HG03442 (cell line): ENCODE results near the gene RAB8A.
"Not testable (repeated sequence)": the region's sequence is repeated elsewhere in the genome, so short reads cannot be mapped to it uniquely, and the experiment has no call there.

Experiments used
- ATAC-seq: cut with Tn5 transposase; IDR thresholded peaks from one replicate; pipeline ENCODE4 v1.9.1; 2021; ENCODE audit warnings: mild to moderate bottlenecking, moderate library complexity; ENCODE audit not compliant: unreplicated experiment

Gene RAB8A

GRCh38 chr19:16077984-16078758 lies 33.5 kb upstream of the RAB8A start:
- no peak for ATAC-seq

- peak; percentile 30 for ATAC-seq
Observed at GRCh38 chr19:16078759-16079707, 32.7 kb upstream of the RAB8A start.

- ATAC-seq: no peak
Observed at GRCh38 chr19:16084067-16084685, 27.5 kb upstream of the RAB8A start.

GRCh38 chr19:16085115-16085514 lies 26.6 kb upstream of the RAB8A start:
- ATAC-seq: no peak

GRCh38 chr19:16087404-16087803 lies 24.3 kb upstream of the RAB8A start:
- not testable (repeated sequence) for ATAC-seq

- ATAC-seq: no peak
Observed at GRCh38 chr19:16087940-16088339, 23.7 kb upstream of the RAB8A start.

GRCh38 chr19:16088351-16089009 lies 23.2 kb upstream of the RAB8A start:
- ATAC-seq: no peak

- no peak for ATAC-seq
Observed at GRCh38 chr19:16089010-16089846, 22.5 kb upstream of the RAB8A start.

GRCh38 chr19:16091546-16092475 lies 19.9 kb upstream of the RAB8A start:
- ATAC-seq: no peak

- ATAC-seq: no peak
Observed at GRCh38 chr19:16094360-16095070, 17.2 kb upstream of the RAB8A start.

- ATAC-seq: no peak
Observed at GRCh38 chr19:16095071-16095571, 16.6 kb upstream of the RAB8A start.

GRCh38 chr19:16096280-16096855 lies 15.3 kb upstream of the RAB8A start:
- no peak for ATAC-seq

- no peak for ATAC-seq
Observed at GRCh38 chr19:16098416-16098768, 13.3 kb upstream of the RAB8A start.

GRCh38 chr19:16098821-16099220 lies 12.9 kb upstream of the RAB8A start:
- no peak for ATAC-seq

GRCh38 chr19:16099314-16099965 lies 12.2 kb upstream of the RAB8A start:
- not testable (repeated sequence) for ATAC-seq

- ATAC-seq: no peak
Observed at GRCh38 chr19:16100524-16100923, 11.2 kb upstream of the RAB8A start.

- ATAC-seq: no peak
Observed at GRCh38 chr19:16104722-16105121, 7.0 kb upstream of the RAB8A start.
